Prostate gland (tissue), 2 donors: Measurements from ENCODE around the gene FRMD4A.

ENCODE experiments used
- POLR2AphosphoS5 ChIP-seq: sonication (generic); formaldehyde crosslinking; IDR thresholded peaks from one replicate; pipeline ENCODE4 v1.6.1; 2017; ENCODE audit warnings: antibody characterized with exemption
- TF ChIP-seq, protein P1 (sequence below), 4 experiments: fragments of 200-600 bp in 2 of 4; fragments of 450-650 bp in 2 of 4; sonication (generic) in 2 of 4; IDR thresholded peaks; 1 replicate in 3 of 4; 2 replicates in 1 of 4; pipeline ENCODE4 v1.5.1; 2016 to 2019; ENCODE audit warnings: antibody characterized with exemption in 4 of 4, mild to moderate bottlenecking in 2 of 4, moderate library complexity in 2 of 4

DNA sequence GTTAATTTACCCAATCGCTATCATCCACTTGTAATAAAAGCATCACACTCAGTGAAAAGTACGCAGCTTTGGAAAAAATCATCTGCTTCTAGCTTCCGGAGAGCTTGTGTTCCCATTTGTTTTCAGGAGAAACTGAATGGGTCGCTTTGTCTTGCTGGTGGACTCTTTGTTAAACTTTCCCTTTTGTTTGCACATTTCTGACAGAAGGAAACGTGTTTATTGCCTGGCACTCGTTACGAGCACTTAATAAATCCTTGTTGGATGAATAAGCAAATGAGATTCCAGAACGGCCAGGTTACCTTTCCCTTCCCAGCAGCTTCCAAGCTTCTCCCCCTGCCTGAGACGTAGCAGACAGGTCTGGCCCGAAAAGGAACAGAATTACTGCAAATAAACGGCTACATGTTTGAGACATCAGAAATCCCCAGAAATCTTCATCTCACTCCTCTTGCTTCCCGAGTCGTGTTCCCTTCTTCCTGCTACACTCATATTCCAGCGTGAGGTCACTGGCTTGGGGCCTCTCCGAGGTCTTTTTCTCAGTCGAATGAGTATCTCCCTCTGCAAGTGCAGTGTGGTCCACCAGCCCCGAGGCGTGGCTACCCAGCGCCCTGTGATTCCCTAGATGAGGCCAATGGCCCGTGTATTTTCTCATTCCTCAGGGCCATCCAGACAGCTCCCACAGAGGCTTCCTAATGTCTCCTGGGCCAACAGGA lies 167.2 kb downstream of the FRMD4A start:
- TF ChIP-seq, protein P1, sequence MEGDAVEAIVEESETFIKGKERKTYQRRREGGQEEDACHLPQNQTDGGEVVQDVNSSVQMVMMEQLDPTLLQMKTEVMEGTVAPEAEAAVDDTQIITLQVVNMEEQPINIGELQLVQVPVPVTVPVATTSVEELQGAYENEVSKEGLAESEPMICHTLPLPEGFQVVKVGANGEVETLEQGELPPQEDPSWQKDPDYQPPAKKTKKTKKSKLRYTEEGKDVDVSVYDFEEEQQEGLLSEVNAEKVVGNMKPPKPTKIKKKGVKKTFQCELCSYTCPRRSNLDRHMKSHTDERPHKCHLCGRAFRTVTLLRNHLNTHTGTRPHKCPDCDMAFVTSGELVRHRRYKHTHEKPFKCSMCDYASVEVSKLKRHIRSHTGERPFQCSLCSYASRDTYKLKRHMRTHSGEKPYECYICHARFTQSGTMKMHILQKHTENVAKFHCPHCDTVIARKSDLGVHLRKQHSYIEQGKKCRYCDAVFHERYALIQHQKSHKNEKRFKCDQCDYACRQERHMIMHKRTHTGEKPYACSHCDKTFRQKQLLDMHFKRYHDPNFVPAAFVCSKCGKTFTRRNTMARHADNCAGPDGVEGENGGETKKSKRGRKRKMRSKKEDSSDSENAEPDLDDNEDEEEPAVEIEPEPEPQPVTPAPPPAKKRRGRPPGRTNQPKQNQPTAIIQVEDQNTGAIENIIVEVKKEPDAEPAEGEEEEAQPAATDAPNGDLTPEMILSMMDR (IDR thresholded peaks at IDR 0.05), result no peak
- TF ChIP-seq POLR2AphosphoS5, result peak; percentile 59
